ENCODE data around the gene TERF2IP.

The TERF2IP gene

GRCh38 chr16:75622761-75623605 is 24.6 kb upstream of the TERF2IP start, which contains the start of gene ADAT1:
Gene ADAT1 (minus strand): TSS chr16:75623281. CDS start chr16:75620799, 2,482 bp downstream.
- Histone ChIP-seq H3K4me3 (ENCODE audit: low read length) (peak within 1 kb of the TSS; percentile 89), H3K9ac (ENCODE audit: low read length) (peak within 1 kb of the TSS; percentile 90), H3K36me3 (ENCODE audit: control insufficient read depth, insufficient read depth, low read length) (peaks cover 24% of the 10 kb centered on the region), H3K27me3 (ENCODE audit: control insufficient read depth, insufficient read depth, low read length) (no peaks in the 10 kb centered on the region), H3K27ac (ENCODE audit: low read depth, low read length) (peak within 1 kb of the TSS; percentile 87), H3K4me1 (ENCODE audit: control insufficient read depth, insufficient read depth, low read length) (peaks cover 11% of the 10 kb centered on the region)

DNA sequence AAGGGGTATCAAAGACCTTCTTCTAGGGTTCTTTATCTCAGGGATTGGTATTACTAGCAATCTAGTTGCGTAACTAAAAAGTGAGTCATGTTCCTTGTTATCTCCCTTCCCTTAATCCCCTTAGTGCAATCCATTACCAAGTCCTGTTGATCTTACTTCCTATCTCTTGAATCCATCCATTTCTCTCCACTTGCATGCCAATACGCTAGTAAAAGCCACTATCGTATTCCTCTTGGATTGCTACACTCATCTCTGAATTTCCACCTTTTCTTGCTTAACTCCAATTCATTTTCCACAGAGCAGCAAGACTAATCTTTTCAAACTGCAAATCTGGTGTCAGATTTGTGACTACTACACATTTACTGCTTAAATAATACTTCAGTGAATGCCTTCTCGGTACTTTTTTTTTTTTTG is 22.6 kb upstream of the TERF2IP start:
- H3K27me3 ChIP-seq (ENCODE audit: control insufficient read depth, insufficient read depth, low read length) = no peaks in the 10 kb centered on the region
- peaks cover 11% of the 10 kb centered on the region for H3K4me1 ChIP-seq (ENCODE audit: control insufficient read depth, insufficient read depth, low read length)
- H3K9ac ChIP-seq (ENCODE audit: low read length) = no peak overlapping the region
- H3K36me3 ChIP-seq (ENCODE audit: control insufficient read depth, insufficient read depth, low read length) = peaks cover 33% of the 10 kb centered on the region
- no peak overlapping the region for H3K4me3 ChIP-seq (ENCODE audit: low read length)
- H3K27ac ChIP-seq (ENCODE audit: low read depth, low read length) = no peak overlapping the region

DNA sequence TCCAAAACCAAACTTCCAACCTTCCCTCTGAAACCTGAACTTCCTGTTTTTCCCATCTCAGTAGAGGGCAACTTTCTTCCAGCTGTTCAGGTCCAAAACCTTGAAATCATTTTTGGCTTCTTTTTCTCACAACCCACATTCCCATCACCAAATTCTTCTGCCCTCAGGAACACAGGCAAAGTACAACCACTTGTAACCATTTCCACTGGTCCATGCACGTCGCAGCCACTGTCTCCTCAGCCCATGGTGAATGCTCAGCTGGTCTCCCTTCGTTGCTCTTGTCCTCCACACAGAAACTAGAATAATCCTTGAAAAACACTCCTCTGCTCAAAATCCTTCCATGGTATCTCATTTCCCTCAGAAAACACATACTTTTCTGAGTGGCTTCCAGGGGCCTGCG is 20.8 kb upstream of the TERF2IP start:
- H3K27me3 ChIP-seq (ENCODE audit: control insufficient read depth, insufficient read depth, low read length) = no peaks in the 10 kb centered on the region
- H3K9ac ChIP-seq (ENCODE audit: low read length) = no peak overlapping the region
- H3K4me1 ChIP-seq (ENCODE audit: control insufficient read depth, insufficient read depth, low read length) = peaks cover 8% of the 10 kb centered on the region
- H3K27ac ChIP-seq (ENCODE audit: low read depth, low read length) = no peak overlapping the region
- H3K4me3 ChIP-seq (ENCODE audit: low read length) = no peak overlapping the region
- H3K36me3 ChIP-seq (ENCODE audit: control insufficient read depth, insufficient read depth, low read length) = peaks cover 44% of the 10 kb centered on the region

DNA sequence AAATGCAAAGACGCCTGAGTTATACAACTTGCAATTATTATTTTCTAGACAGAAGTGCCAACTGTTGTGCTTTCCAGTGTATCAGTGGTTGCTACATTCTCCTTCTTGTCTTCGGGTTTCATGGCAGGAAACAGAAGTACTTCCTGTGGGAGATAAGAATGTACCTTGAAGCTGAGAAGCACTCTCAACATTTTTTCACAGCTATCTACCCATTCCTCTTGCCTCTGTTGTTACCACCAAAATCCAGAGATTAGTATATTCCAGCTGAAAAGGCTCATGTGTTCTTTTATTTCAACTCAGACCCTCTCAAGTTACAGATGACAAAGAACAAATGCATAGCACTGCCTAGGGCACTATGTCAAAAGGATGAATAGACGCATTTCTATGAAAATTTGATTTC is 19.7 kb upstream of the TERF2IP start:
- Histone ChIP-seq H3K9ac (ENCODE audit: low read length) (no peak overlapping the region), H3K36me3 (ENCODE audit: control insufficient read depth, insufficient read depth, low read length) (peaks cover 45% of the 10 kb centered on the region), H3K4me1 (ENCODE audit: control insufficient read depth, insufficient read depth, low read length) (no peaks in the 10 kb centered on the region), H3K27me3 (ENCODE audit: control insufficient read depth, insufficient read depth, low read length) (no peaks in the 10 kb centered on the region), H3K4me3 (ENCODE audit: low read length) (no peak overlapping the region), H3K27ac (ENCODE audit: low read depth, low read length) (no peak overlapping the region)

GRCh38 chr16:75628351-75628750 is 19.2 kb upstream of the TERF2IP start:
- no peak overlapping the region for H3K4me3 ChIP-seq (ENCODE audit: low read length)
- peaks cover 49% of the 10 kb centered on the region for H3K36me3 ChIP-seq (ENCODE audit: control insufficient read depth, insufficient read depth, low read length)
- no peaks in the 10 kb centered on the region for H3K27me3 ChIP-seq (ENCODE audit: control insufficient read depth, insufficient read depth, low read length)
- no peak overlapping the region for H3K27ac ChIP-seq (ENCODE audit: low read depth, low read length)
- H3K9ac ChIP-seq (ENCODE audit: low read length) = no peak overlapping the region
- H3K4me1 ChIP-seq (ENCODE audit: control insufficient read depth, insufficient read depth, low read length) = no peaks in the 10 kb centered on the region

DNA sequence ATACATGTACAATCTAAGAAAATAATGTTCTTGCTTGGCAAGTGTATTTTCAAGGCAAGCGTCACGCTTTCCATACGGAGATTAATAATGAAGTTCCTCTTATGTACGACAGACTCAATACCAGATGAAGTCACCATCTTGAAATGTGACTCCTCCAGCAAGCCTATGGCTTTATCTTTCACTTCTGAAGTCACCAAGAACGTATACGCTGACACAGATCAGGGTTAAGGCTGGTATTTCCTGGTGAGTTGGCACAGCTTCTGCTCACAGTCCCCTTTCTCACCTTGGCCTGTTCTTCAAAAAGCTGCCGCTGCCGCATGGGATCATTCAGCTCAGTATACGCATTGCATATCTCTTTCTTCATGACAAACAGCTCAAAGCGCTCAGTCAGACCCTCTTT is 18.4 kb upstream of the TERF2IP start:
- no peaks in the 10 kb centered on the region for H3K27me3 ChIP-seq (ENCODE audit: control insufficient read depth, insufficient read depth, low read length)
- no peak overlapping the region for H3K4me3 ChIP-seq (ENCODE audit: low read length)
- no peak overlapping the region for H3K9ac ChIP-seq (ENCODE audit: low read length)
- H3K27ac ChIP-seq (ENCODE audit: low read depth, low read length) = no peak overlapping the region
- no peaks in the 10 kb centered on the region for H3K4me1 ChIP-seq (ENCODE audit: control insufficient read depth, insufficient read depth, low read length)
- peaks cover 54% of the 10 kb centered on the region for H3K36me3 ChIP-seq (ENCODE audit: control insufficient read depth, insufficient read depth, low read length)

DNA sequence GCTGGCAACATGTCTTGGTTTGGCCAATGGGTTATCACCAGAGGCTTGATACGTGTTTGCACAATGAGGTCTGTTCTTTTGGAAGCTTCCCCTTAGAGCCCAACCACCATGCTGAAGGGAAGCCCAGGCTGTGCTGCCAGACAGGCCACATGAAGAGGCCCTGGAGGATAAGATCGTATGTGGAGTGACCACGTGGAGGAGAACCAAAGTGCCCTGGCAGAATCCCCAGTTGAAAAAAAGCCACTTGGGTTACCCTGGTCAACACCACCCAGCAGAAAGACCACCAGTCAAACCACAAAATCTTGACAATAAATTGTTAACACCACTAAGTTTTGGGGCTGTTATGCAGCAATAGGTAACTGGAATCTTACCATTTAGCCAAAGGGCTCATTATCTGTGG is 17.5 kb upstream of the TERF2IP start:
- Histone ChIP-seq H3K27ac (ENCODE audit: low read depth, low read length) (no peak overlapping the region), H3K9ac (ENCODE audit: low read length) (no peak overlapping the region), H3K4me1 (ENCODE audit: control insufficient read depth, insufficient read depth, low read length) (no peaks in the 10 kb centered on the region), H3K4me3 (ENCODE audit: low read length) (no peak overlapping the region), H3K27me3 (ENCODE audit: control insufficient read depth, insufficient read depth, low read length) (no peaks in the 10 kb centered on the region), H3K36me3 (ENCODE audit: control insufficient read depth, insufficient read depth, low read length) (peaks cover 56% of the 10 kb centered on the region)

DNA sequence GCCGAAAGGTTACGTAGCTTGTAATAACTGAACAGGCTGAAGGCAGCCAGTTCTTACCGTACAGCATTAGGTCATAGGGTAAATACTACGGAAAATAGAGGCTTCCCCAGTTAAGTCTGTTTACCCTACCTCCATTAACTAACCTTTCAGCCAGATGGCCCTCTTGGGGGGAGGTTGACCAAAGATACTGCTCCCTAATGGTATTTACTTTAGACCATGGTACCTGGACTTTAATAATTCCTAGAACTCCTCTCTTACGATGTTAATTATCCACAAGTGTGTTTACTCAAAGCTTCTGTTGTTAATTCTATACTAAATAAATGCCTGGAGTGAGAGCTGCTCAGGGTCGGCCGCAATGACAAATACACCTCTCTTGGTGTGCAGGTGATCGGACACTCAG is 14.7 kb upstream of the TERF2IP start:
- H3K9ac ChIP-seq (ENCODE audit: low read length) = no peak overlapping the region
- H3K36me3 ChIP-seq (ENCODE audit: control insufficient read depth, insufficient read depth, low read length) = peaks cover 55% of the 10 kb centered on the region
- H3K4me1 ChIP-seq (ENCODE audit: control insufficient read depth, insufficient read depth, low read length) = no peaks in the 10 kb centered on the region
- no peak overlapping the region for H3K27ac ChIP-seq (ENCODE audit: low read depth, low read length)
- H3K4me3 ChIP-seq (ENCODE audit: low read length) = no peak overlapping the region
- no peaks in the 10 kb centered on the region for H3K27me3 ChIP-seq (ENCODE audit: control insufficient read depth, insufficient read depth, low read length)

DNA sequence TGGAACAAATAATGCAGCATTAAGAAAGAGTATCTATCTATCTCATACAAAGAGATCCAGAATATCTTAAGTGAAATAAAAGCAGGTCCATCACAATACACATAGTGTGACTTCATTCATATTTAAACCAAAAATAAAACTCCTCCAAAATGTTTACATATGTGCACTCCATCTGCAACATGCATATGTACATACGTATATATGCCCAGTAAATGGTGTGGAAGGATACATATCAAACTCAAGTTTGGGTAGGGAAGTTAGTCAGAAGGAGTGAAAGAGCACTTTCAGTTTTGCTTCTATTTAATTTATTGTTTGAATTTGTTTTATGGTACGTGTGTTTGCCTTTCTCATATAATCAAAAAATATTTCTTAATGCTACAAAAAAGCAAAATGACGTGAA is 12.5 kb upstream of the TERF2IP start:
- H3K27me3 ChIP-seq (ENCODE audit: control insufficient read depth, insufficient read depth, low read length) = no peaks in the 10 kb centered on the region
- H3K9ac ChIP-seq (ENCODE audit: low read length) = no peak overlapping the region
- H3K36me3 ChIP-seq (ENCODE audit: control insufficient read depth, insufficient read depth, low read length) = peaks cover 44% of the 10 kb centered on the region
- H3K4me3 ChIP-seq (ENCODE audit: low read length) = no peak overlapping the region
- no peaks in the 10 kb centered on the region for H3K4me1 ChIP-seq (ENCODE audit: control insufficient read depth, insufficient read depth, low read length)
- H3K27ac ChIP-seq (ENCODE audit: low read depth, low read length) = no peak overlapping the region

GRCh38 chr16:75640598-75640997 is 7.0 kb upstream of the TERF2IP start:
- Histone ChIP-seq H3K9ac (ENCODE audit: low read length) (no peak overlapping the region), H3K4me1 (ENCODE audit: control insufficient read depth, insufficient read depth, low read length) (no peaks in the 10 kb centered on the region), H3K4me3 (ENCODE audit: low read length) (no peak overlapping the region), H3K27ac (ENCODE audit: low read depth, low read length) (no peak overlapping the region), H3K36me3 (ENCODE audit: control insufficient read depth, insufficient read depth, low read length) (peaks cover 21% of the 10 kb centered on the region), H3K27me3 (ENCODE audit: control insufficient read depth, insufficient read depth, low read length) (no peaks in the 10 kb centered on the region)

DNA sequence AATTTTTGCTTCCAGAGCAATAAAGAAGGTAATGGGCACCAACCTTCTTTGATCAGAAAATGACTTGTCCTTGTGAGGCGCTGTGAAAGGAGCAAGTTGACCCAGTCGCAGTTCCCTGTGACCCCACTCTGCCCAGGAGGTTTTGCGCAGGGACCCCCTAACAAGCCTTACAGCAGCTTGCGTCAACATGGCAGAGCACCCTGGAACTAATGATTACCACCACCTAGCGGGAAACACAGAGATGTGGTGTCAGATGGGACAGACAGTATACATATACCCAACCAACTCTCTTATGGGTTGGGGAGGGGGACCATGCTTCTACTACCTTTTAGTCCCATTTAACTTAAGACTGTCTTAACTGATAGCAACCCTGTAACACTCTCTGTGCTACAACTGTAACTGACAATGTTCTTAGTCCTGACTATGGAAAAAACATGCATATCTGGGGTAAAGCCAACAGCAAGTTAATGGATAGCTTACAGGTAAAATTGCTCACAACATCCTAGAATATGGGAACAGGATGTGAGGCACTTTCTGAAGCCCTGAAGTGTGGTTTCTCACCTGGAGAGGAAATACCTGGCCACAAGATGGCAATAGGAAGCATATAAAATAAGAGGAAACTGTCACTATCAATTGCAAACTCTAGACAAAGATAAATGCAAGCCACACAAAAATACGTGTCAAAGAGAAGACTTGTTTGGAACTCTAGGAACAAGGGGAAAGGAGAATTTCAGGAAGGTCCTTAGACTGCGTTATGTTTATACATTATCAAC is 3.1 kb upstream of the TERF2IP start:
- peaks cover 11% of the 10 kb centered on the region for H3K36me3 ChIP-seq (ENCODE audit: control insufficient read depth, insufficient read depth, low read length)
- H3K9ac ChIP-seq (ENCODE audit: low read length) = no peak overlapping the region
- H3K4me3 ChIP-seq (ENCODE audit: low read length) = no peak overlapping the region
- H3K4me1 ChIP-seq (ENCODE audit: control insufficient read depth, insufficient read depth, low read length) = peaks cover 5% of the 10 kb centered on the region
- no peaks in the 10 kb centered on the region for H3K27me3 ChIP-seq (ENCODE audit: control insufficient read depth, insufficient read depth, low read length)
- no peak overlapping the region for H3K27ac ChIP-seq (ENCODE audit: low read depth, low read length)

GRCh38 chr16:75647112-75647491 is 471 bp upstream of the TERF2IP start:
- no peaks in the 10 kb centered on the region for H3K27me3 ChIP-seq (ENCODE audit: control insufficient read depth, insufficient read depth, low read length)
- H3K4me1 ChIP-seq (ENCODE audit: control insufficient read depth, insufficient read depth, low read length) = peaks cover 13% of the 10 kb centered on the region
- H3K9ac ChIP-seq (ENCODE audit: low read length) = peak overlapping the region; percentile 87
- H3K4me3 ChIP-seq (ENCODE audit: low read length) = peak overlapping the region; percentile 94
- H3K36me3 ChIP-seq (ENCODE audit: control insufficient read depth, insufficient read depth, low read length) = peaks cover 4% of the 10 kb centered on the region
- H3K27ac ChIP-seq (ENCODE audit: low read depth, low read length) = peak overlapping the region; percentile 96
